HepG2 (cell line): ENCODE results near the gene PRR36. TPM values are rescaled to one million over a fixed set of nuclear protein-coding genes. Genes with fewer than 3 reads are reported as not detected.

Experiments used
- AGO2 ChIP-seq: fragments of 200-400 bp; formaldehyde crosslinking; optimal IDR thresholded peaks from 2 replicates; pipeline ENCODE3; 2017; ENCODE audit warnings: mild to moderate bottlenecking, low read depth, low read length, moderate library complexity
- ATF7 ChIP-seq, 2 experiments: fragments of 450-650 bp in 1 of 2; sonication (generic) in 1 of 2; formaldehyde crosslinking in 1 of 2; IDR thresholded peaks; 2 replicates each; pipeline versions ENCODE4 v1.4.0 to v1.6.1; 2016 to 2020; ENCODE audit warnings: antibody characterized with exemption in 1 of 2, mild to moderate bottlenecking in 1 of 2, missing genetic modification reagents in 1 of 2
- BRF2 ChIP-seq: sonication (generic); formaldehyde crosslinking; IDR thresholded peaks from 2 replicates; pipeline ENCODE4 v1.8.1; 2022; ENCODE audit warnings: mild to moderate bottlenecking, missing genetic modification reagents
- CENPX ChIP-seq: sonication (generic); formaldehyde crosslinking; IDR thresholded peaks from 2 replicates; pipeline ENCODE4 v1.9.0; 2021; ENCODE audit warnings: mild to moderate bottlenecking, missing genetic modification reagents, moderate library complexity
- EHMT2 ChIP-seq: fragments of 200-600 bp; sonication (generic); IDR thresholded peaks from 2 replicates; pipeline ENCODE4 v1.7.0; 2017; ENCODE audit warnings: antibody characterized with exemption, low read depth, low read length, borderline replicate concordance
- GLI4 ChIP-seq: sonication (generic); formaldehyde crosslinking; IDR thresholded peaks from 2 replicates; pipeline ENCODE4 v1.5.1; 2020; ENCODE audit warnings: missing genetic modification reagents, mild to moderate bottlenecking, moderate library complexity, borderline replicate concordance
- GPN1 ChIP-seq: sonication (generic); formaldehyde crosslinking; IDR thresholded peaks from 2 replicates; pipeline ENCODE4 v1.5.1; 2020; ENCODE audit warnings: missing genetic modification reagents, borderline replicate concordance
- HBP1 ChIP-seq: IDR thresholded peaks from 2 replicates; pipeline ENCODE4 v1.6.1; 2016; ENCODE audit warnings: low read depth, control low read depth
- KDM4B ChIP-seq: sonication (generic); formaldehyde crosslinking; IDR thresholded peaks from 2 replicates; pipeline ENCODE4 v1.4.0; 2020; ENCODE audit warnings: missing genetic modification reagents
- MAFF ChIP-seq: IDR thresholded peaks from 2 replicates; pipeline ENCODE4 v1.6.1; 2011; ENCODE audit warnings: low read depth, low read length, improper control_type of control experiment
- NR2C2 ChIP-seq: sonication (generic); formaldehyde crosslinking; IDR thresholded peaks from 2 replicates; pipeline ENCODE4 v1.4.0; 2020; ENCODE audit warnings: missing genetic modification reagents, mild to moderate bottlenecking, moderate library complexity, borderline replicate concordance
- NR2F6 ChIP-seq, 2 experiments: IDR thresholded peaks; 2 replicates each; pipeline ENCODE4 v1.6.1; 2016; ENCODE audit warnings: antibody characterized with exemption in 1 of 2, mild to moderate bottlenecking in 1 of 2
- PBX2 ChIP-seq: IDR thresholded peaks from 2 replicates; pipeline ENCODE4 v1.6.1; 2016; ENCODE audit warnings: control low read depth
- POLR2A ChIP-seq, 2 experiments: IDR thresholded peaks; 2 replicates each; pipeline ENCODE4 v1.6.1; 2011; ENCODE audit warnings: low read depth in 2 of 2, low read length in 2 of 2, mild to moderate bottlenecking in 1 of 2, moderate library complexity in 1 of 2; ENCODE audit not compliant: insufficient read depth in 1 of 2
- SP1 ChIP-seq, 2 experiments: fragments of 450-650 bp in 1 of 2; sonication (generic) in 1 of 2; formaldehyde crosslinking in 1 of 2; IDR thresholded peaks; 2 replicates each; pipeline versions ENCODE4 v1.4.0 to v1.6.1; 2016 to 2020; ENCODE audit warnings: missing genetic modification reagents in 1 of 2
- TSC22D2 ChIP-seq: sonication (generic); formaldehyde crosslinking; IDR thresholded peaks from 2 replicates; pipeline ENCODE4 v1.5.1; 2020; ENCODE audit warnings: missing genetic modification reagents, mild to moderate bottlenecking, borderline replicate concordance
- ZBTB1 ChIP-seq: sonication (generic); formaldehyde crosslinking; IDR thresholded peaks from 2 replicates; pipeline ENCODE4 v1.4.0; 2020; ENCODE audit warnings: missing genetic modification reagents, borderline replicate concordance
- ZEB1 ChIP-seq: IDR thresholded peaks from 2 replicates; pipeline ENCODE4 v1.6.1; 2012; ENCODE audit warnings: mild to moderate bottlenecking, low read depth, inconsistent platforms; ENCODE audit not compliant: insufficient replicate concordance
- ZFX ChIP-seq: sonication (generic); formaldehyde crosslinking; IDR thresholded peaks from 2 replicates; pipeline ENCODE4 v1.4.0; 2020; ENCODE audit warnings: mild to moderate bottlenecking, low read depth, missing genetic modification reagents, moderate library complexity
- ZNF205 ChIP-seq: IDR thresholded peaks from 2 replicates; pipeline ENCODE4 v1.6.1; 2018; ENCODE audit warnings: missing biosample characterization, missing genetic modification reagents
- ZNF34 ChIP-seq: sonication (generic); formaldehyde crosslinking; IDR thresholded peaks from 2 replicates; pipeline ENCODE4 v1.4.0; 2020; ENCODE audit warnings: mild to moderate bottlenecking, missing genetic modification reagents, borderline replicate concordance
- ZNF432 ChIP-seq: sonication (generic); formaldehyde crosslinking; IDR thresholded peaks from 2 replicates; pipeline ENCODE4 v1.5.0; 2020; ENCODE audit warnings: missing genetic modification reagents, mild to moderate bottlenecking, borderline replicate concordance
- ZNF446 ChIP-seq: sonication (generic); formaldehyde crosslinking; IDR thresholded peaks from 2 replicates; pipeline ENCODE4 v1.5.0; 2020; ENCODE audit warnings: mild to moderate bottlenecking, missing genetic modification reagents
- ZNF501 ChIP-seq: sonication (generic); formaldehyde crosslinking; IDR thresholded peaks from 2 replicates; pipeline ENCODE4 v1.5.1; 2020; ENCODE audit warnings: mild to moderate bottlenecking, moderate library complexity, missing genetic modification reagents
- ZNF782 ChIP-seq: sonication (generic); formaldehyde crosslinking; IDR thresholded peaks from 2 replicates; pipeline ENCODE4 v1.4.0; 2020; ENCODE audit warnings: missing genetic modification reagents, mild to moderate bottlenecking, borderline replicate concordance
- ZSCAN5A ChIP-seq: sonication (generic); formaldehyde crosslinking; IDR thresholded peaks from 2 replicates; pipeline ENCODE4 v1.8.0; 2022; ENCODE audit warnings: mild to moderate bottlenecking, missing genetic modification reagents, borderline replicate concordance
- polyA plus RNA-seq, 8 experiments: library from polyadenylated mRNA; depleted of rRNA in 3 of 8; stranded (reverse) in 7 of 8; unstranded in 1 of 8; fragments of >200 nt; fragmentation: Illumina TruSeq in 4 of 8; extraction: Trizol in 4 of 8; gene quantifications; 2 replicates each; pipeline versions ENCODE4 v1.2.1 to v1.2.3, GENCODE V29; 2011 to 2016; ENCODE audit warnings: low read depth in 4 of 8, missing spikeins in 1 of 8, mixed read lengths in 1 of 8; ENCODE audit not compliant: insufficient read depth in 1 of 8
- total RNA-seq, 5 experiments: library from RNA; depleted of rRNA; stranded (reverse); fragments of >200 nt; fragmentation: Illumina TruSeq; extraction: Trizol; gene quantifications; 2 replicates each; pipeline ENCODE4 v1.2.3, GENCODE V29; 2016; ENCODE audit warnings: low read depth in 1 of 5

PRR36 gene
- total and polyA plus RNA-seq, 2 of the 13 experiments (the other 11 are each of a cell fraction or from before 2014, with no cell fraction given) = 0.07 to 0.17 TPM

GRCh38 chr19:7888145-7888825, 14.1 kb upstream of the PRR36 start, which contains the start of gene LRRC8E (continued):
- TF ChIP-seq GLI4 = no peak
- TF ChIP-seq MAFF = no peak
- TF ChIP-seq POLR2A (IDR thresholded peaks at IDR 0.05; ENCODE audit: insufficient read depth in 1 of 2, low read depth in 2 of 2, low read length in 2 of 2) = peak; percentile 71 to 85
- no peak for TF ChIP-seq ZNF782 (CRISPR knock-in tag)
- TF ChIP-seq ZSCAN5A = no peak
- TF ChIP-seq CENPX (CRISPR knock-in tag) = 0 out of 2 replicates have a peak, but pooled peaks have one; percentile 66
- TF ChIP-seq NR2F6 (IDR thresholded peaks at IDR 0.05) = no peak
- no peak for TF ChIP-seq NR2F6 (CRISPR knock-in tag; IDR thresholded peaks at IDR 0.05)
- no peak for TF ChIP-seq ZNF34 (CRISPR knock-in tag)
- no peak for TF ChIP-seq ZBTB1
- TF ChIP-seq ZFX = peak; percentile 91
- TF ChIP-seq ZEB1 = no peak
- TF ChIP-seq BRF2 (CRISPR knock-in tag) = no peak
- no peak for TF ChIP-seq GPN1
- peak; percentile 45; the same call in 1 of the 2 replicates for TF ChIP-seq ZNF446 (CRISPR knock-in tag)
- TF ChIP-seq HBP1 = no peak
- no peak for TF ChIP-seq EHMT2
- peak; percentile 30; the same call in 1 of the 2 replicates for TF ChIP-seq ZNF501
- TF ChIP-seq KDM4B (CRISPR knock-in tag) = no peak
- no peak for TF ChIP-seq NR2C2
- no peak for TF ChIP-seq ATF7 (IDR thresholded peaks at IDR 0.05)
- no peak for TF ChIP-seq ATF7 (CRISPR knock-in tag; IDR thresholded peaks at IDR 0.05)
- TF ChIP-seq TSC22D2 (CRISPR knock-in tag) = no peak
- peak; percentile 49; the same call in 1 of the 2 replicates for TF ChIP-seq ZNF205 (CRISPR knock-in tag)
- no peak for TF ChIP-seq ZNF432 (CRISPR knock-in tag)
- TF ChIP-seq SP1 (IDR thresholded peaks at IDR 0.05) = no peak
- no peak; the same call in 1 of the 2 replicates for TF ChIP-seq SP1 (CRISPR knock-in tag; IDR thresholded peaks at IDR 0.05)
- no peak for TF ChIP-seq PBX2
- no peak for TF ChIP-seq AGO2
